ENCODE data around the gene CDK11B.

The CDK11B gene

GRCh38 chr1:1628754-1629429, 29.9 kb downstream of the CDK11B start:
- in situ Hi-C loops (cut with MboI; ENCODE audit: low sequenced_read_pairs): no loop called here

DNA sequence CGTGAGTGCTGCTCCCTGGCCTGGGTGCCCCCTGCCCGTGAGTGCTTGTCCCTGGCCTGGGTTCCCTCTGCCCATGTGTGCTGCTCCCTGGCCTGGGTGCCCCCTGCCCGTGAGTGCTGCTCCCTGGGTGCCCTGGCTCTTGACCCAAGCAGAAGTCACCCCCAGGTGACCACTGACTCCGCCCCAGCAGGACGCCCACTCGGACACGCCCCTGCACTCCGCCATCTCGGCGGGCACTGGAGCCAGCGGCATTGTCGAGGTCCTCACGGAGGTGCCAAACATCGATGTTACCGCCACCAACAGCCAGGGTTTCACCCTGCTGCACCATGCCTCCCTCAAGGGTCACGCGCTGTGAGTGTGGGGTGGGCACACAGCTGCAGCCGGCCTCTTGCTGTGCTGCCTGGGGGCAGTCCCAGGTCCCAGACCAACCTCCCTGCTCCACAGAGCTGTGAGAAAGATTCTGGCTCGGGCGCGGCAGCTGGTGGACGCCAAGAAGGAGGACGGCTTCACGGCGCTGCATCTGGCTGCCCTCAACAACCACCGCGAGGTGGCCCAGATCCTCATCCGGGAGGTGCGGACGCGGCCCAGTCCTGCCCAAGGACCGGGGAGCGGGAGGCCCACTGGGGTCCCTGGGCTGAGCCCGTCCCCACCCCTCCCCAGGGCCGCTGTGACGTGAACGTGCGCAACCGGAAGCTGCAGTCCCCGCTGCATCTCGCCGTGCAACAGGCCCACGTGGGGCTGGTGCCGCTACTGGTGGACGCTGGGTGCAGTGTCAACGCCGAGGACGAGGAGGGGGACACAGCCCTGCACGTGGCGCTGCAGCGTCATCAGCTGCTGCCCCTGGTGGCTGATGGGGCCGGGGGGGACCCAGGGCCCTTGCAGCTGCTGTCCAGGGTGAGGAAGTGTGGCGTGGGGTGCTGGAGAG, 30.7 kb downstream of the CDK11B start:
- in situ Hi-C loops (cut with MboI; ENCODE audit: low sequenced_read_pairs): no loop called here

DNA sequence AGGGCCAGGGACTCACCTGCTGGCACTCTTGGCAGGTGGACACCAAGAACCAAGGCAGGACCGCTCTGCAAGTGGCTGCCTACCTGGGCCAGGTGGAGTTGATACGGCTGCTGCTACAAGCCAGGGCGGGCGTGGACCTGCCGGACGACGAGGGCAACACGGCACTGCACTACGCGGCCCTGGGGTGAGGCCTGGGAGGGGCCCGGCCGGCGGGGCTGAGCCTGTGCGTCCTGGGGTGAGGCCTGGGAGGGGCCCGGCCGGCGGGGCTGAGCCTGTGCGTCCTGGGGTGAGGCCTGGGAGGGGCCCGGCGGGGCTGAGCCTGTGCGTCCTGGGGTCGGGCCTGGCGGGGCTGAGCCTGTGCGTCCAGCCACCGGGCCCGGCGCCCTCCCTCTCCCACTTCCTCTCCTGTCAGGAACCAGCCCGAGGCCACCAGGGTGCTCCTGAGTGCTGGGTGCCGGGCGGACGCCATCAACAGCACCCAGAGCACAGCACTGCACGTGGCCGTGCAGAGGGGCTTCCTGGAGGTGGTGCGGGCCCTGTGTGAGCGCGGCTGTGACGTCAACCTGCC, 31.5 kb downstream of the CDK11B start:
- in situ Hi-C loops (cut with MboI; ENCODE audit: low sequenced_read_pairs): no loop called here

GRCh38 chr1:1626207-1627141, 32.3 kb downstream of the CDK11B start:
- in situ Hi-C loops (cut with MboI; ENCODE audit: low sequenced_read_pairs): no loop called here

DNA sequence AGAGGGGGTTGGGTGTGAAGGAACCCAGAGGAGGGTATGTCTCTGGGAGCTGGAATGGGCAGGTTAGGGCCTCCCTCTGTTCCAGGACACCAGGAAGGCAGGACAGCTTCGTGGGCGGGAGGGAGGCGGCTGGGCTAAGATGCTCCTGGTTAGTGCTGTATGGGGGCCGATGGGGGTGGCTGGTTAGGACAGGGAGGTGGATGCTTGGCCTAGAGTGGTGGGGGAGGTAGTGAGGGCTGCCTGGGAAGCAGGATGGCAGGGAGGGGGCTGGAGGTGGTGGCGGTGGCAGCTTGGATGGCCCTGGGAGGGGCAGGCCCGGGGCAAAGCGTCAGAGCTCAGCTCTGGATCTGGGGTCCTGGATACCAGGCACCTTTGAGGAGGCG, 33.0 kb downstream of the CDK11B start:
- in situ Hi-C loops (cut with MboI; ENCODE audit: low sequenced_read_pairs): no loop called here

DNA sequence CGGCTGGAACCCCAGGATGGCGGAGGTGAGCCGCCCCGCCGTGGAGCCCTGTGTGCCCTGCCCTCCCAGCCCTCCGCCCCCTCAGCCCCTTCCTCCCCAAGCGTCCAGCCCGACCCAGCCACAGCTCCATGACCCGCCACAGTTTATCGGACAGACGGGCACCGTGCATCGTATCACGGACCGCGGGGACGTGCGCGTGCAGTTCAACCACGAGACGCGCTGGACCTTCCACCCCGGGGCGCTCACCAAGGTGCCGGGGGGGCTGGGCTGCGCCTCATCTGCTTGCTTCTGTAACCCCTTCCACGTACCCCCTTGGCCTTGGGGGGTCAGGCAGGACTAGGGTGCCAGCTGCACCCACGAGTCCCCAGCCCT, 33.4 kb downstream of the CDK11B start:
- in situ Hi-C loops (cut with MboI; ENCODE audit: low sequenced_read_pairs): no loop called here

- in situ Hi-C loops (cut with MboI; ENCODE audit: low sequenced_read_pairs): no loop called here
These were observed 34.1 kb downstream of the CDK11B start for GRCh38 chr1:1624443-1625403.

DNA sequence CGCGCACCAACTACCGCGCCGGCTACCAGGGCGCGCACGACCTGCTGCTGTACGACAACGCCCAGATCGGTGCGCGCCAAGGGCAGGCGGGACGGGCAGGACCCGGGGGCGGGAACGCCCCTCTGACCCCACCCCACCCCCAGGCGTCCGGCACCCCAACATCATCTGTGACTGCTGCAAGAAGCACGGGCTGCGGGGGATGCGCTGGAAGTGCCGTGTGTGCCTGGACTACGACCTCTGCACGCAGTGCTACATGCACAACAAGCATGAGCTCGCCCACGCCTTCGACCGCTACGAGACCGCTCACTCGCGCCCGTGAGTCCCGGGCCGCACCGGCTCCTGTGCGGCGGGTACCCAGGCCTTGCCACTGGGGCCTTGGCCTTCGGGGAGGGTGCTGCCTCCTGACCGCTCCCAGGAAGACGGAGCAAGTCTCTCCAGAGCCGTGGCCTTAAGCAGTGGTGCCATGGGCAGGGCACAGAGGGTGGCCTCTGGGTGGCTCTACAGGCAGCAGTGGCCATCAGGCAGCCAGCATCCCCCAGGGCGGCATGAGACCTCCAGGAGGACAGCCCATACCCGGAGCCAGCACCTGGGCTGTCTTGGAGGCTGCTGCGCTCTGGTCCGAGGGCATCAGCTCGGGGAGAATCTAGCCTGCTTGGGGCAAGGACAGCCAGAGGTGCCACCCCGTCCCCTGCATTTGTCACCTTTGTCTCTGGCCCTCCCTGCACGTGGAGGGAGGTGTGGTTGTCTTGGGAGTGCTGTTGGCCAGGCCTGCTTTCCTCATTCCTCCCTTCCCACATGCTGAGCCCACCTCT, 35.0 kb downstream of the CDK11B start:
- in situ Hi-C loops (cut with MboI; ENCODE audit: low sequenced_read_pairs): no loop called here

- in situ Hi-C loops (cut with MboI; ENCODE audit: low sequenced_read_pairs): no loop called here
These were observed 35.6 kb downstream of the CDK11B start for GRCh38 chr1:1623181-1623630.

DNA sequence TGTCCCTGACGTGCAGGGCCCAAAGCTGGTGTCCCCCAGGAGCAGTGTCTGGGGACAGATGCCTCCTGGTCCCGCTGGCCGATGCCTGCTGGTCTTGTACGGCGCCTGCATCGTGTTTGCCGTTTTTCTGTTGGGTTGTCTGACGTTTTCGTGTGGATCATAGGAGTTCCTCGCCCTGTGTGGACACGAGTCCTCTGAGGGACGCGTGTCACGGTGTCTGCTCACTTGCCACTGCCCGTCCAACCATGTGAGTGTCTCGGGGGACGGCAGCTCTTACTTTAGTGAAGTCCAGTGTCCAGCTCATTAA, 36.1 kb downstream of the CDK11B start:
- in situ Hi-C loops (cut with MboI; ENCODE audit: low sequenced_read_pairs): no loop called here

- in situ Hi-C loops (cut with MboI; ENCODE audit: low sequenced_read_pairs): no loop called here
These were observed 36.6 kb downstream of the CDK11B start for GRCh38 chr1:1622010-1622787.

GRCh38 chr1:1621173-1622009, 37.4 kb downstream of the CDK11B start:
- in situ Hi-C loops (cut with MboI; ENCODE audit: low sequenced_read_pairs): no loop called here

DNA sequence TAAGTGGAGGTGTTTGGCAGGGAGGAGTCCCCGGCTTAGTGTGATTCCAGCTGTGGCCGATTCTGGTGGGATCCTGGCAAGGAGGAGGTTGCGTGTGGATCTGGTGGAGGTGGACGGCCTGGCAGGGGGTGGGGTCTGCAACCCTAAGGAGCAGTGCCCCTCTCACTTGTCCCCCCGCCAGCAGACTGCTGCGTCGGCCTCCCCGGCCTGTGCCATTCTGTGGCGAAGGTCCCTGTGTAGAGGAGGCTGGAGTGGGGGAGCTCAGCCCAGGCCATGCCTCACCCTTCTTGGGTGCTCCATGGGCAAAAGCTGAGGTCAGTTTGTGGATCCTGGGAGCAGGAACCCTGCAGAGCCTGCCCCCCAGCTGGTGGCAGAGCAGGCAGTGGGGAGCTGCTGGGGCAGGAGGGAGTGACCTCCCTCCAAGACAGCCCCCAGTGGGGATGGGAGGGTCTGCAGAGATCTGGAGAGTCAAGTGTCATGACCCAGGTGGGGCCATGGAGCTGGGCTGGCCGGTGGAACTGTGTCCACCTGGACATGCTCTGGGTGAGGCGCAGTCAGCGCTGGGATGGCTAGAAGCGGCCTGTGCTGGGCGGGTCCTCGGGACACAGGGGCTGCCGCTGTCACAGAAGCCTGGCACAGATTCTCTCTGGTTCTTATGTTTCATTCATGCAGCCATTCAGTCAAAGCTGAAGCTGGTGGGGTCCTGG, 38.2 kb downstream of the CDK11B start:
- in situ Hi-C loops (cut with MboI; ENCODE audit: low sequenced_read_pairs): no loop called here

GRCh38 chr1:1619917-1620361, 38.9 kb downstream of the CDK11B start:
- in situ Hi-C loops (cut with MboI; ENCODE audit: low sequenced_read_pairs): no loop called here

DNA sequence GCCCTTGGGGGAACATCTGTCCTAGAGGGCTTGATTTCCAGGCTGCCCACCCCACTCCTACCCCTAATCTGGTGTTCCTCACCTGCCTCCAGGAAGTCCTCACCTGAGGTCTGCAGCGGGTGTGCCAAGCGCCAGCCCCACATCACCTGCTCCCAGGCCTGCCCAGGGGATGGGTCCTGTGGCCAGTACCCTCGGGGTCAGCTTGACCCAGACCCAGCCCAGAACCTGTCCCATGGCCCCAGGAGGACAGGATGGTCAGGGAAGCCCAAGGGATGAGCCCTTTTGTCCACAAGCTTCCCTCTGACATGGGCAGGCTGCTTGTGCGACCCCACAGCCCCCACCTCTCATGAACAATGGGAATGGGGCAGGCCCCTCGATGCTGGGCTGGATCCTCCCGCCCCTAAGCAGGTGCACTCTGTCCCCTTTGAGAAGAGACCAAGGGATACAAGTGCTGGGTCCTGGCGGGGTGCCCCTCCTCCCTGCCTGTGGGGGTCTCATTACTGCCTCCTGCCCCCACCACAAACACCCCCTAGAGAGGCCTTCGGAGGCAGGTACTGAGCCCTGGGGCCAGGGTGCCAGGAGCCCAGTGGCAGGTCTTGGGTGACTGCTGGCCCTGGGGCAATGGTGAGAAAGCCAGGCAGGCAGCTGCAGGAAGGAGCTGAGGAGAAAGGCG, 40.3 kb downstream of the CDK11B start:
- in situ Hi-C loops (cut with MboI; ENCODE audit: low sequenced_read_pairs): no loop called here

GRCh38 chr1:1617925-1618324, 40.9 kb downstream of the CDK11B start:
- in situ Hi-C loops (cut with MboI; ENCODE audit: low sequenced_read_pairs): no loop called here

Measured in hTERT RPE-1 (cell line).